SIG-M5 (cell line): Measurements from ENCODE around the gene REPS1.

Experiments used
- DNase-seq: peaks from one replicate; lab custom pipeline; 2025; lab: John Stamatoyannopoulos, UW

The REPS1 gene

DNA sequence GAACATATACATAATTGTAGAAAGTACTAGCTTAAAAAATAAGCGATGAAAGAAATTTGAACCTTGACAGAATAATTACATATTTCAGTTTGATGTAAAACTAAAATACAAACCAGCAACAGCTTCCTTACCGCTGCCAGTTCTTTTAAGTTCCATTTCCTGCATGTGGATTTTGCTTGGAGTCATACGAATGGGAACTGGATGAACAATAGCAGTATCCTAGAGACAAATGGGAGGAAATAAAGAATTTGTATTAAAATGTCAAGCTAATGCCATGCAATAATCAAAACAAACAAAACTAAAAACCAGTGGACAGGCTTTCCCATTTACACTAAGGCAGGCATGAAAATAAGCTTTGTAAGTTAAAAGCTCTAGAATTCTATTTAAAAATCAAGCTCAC, 67.1 kb downstream of the REPS1 start:
- no peak for DNase-seq

DNA sequence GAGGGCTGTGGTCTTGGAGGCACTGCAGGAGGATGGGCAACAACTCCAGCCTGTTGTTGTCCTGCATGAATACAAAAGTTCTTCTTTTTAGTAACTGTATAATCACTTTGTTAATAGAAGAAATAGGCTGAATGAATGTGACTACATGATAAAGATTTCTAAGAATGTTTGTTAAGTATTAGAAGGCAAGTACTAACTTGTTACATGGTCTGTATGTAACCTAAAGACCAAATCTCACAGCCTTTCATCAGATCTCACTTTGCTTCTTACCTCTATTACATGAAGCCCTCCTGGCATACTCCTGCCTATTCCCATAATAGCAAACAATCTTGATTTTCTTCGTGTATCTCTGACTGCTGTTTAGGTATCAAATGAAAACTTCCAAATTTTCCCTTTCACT, 73.4 kb downstream of the REPS1 start:
- no peak for DNase-seq

DNA sequence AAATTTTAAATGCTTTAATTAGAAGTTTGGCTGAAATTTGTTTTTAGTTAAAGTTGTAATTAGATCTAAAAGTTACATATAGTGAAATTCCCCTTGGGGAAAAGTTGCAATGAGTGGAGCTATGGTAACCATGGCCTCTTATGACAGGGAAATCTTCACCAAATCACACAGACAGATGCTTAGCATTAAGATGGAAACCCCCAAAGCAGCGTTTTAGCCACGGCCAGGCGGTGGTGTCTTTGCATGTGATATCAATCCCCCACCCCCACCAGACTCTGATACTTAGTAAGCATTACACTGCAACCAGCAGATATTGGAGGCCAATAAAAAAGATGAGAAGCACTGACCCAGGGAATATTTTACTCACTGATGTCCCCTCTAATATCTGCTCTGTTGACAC, 75.7 kb downstream of the REPS1 start:
- no peak for DNase-seq

DNA sequence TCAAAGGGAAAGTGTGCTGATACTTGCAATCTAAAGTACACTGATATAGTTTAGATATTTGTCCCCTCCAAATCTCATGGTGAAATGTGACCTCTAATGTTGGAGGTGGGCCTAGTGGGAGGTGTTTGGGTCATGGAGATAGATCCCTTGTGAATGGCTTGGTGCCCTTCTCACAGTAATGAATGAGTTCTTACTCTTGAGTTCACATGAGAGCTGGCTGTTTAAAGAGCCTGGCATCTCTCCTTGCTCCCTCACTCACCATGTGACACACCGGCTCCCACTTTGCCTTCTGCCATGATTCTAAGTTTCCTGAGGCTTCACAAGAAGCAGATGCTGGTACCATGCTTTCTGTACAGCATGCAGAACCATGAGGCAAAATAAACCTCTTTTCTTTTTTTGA, 78.1 kb downstream of the REPS1 start:
- no peak for DNase-seq

DNA sequence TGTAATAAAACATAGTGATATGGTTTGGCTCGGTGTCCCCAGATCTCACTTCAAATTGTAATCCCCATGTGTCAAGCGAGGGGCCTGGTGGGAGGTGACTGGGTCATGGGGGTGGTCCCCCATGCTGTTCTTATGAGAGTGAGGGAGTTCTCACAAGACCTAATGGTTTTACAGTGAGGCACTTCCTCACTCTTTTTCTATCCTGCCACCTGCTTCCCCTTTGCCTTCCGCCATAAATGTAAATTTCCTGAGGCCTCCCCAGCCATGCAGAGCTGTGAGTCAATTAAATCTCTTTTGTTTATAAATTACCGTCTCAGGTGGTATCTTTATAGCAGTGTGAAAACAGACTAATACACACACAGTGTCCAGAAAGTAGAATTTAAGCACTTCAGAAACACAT, 78.5 kb downstream of the REPS1 start:
- no peak for DNase-seq

DNA sequence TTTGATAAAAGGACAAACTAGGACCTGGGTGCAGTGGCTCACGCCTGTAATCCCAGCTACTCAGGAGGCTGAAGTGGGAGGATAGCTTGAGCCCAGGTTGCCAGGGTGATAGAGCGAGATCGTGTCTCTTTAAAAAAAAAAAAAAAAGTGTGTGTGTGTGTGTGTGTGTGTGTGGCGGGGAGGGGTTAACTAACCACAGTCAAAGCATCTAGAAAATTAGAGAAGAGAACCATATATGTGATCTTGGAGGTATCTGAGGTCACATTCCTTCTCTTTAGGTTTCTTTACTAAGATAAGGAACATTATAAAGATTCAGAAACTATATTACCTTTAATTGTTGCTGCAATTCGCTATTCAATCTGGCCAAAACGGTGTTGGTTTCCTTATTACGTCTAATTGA, 80.9 kb downstream of the REPS1 start:
- no peak for DNase-seq

- no peak for DNase-seq
Measured at GRCh38 chr6:138897031-138897430, 91.0 kb downstream of the REPS1 start.

DNA sequence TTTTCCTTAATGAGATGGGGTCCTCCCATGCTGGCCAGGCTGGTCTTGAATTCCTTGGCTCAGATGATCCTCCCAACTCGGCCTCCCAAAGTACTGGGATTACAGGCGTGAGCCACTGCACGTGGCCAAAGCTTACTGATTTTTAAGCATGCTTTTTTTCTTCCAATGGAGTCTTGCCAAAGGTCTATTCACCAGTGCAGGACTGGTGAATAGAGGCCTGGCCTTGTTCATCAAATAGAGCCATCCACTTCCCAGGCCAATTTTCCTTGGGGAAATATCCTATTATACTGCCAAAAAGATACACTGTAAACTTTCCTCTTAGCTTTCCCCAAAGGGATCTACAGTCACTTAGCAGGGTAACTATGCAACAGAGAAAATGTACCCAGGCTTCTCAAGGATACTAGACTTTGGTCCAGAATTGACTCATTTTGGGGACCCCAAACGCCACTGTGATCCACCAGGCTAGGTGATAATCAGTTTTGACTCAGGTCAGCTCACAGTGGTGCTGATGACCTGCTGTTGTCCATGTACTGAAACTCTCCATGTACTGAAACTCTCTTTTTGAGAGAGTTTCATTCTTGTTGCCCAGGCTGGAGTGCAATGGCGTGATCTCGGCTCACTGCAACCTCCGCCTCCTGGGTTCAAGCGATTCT, 91.8 kb downstream of the REPS1 start:
- no peak for DNase-seq

DNA sequence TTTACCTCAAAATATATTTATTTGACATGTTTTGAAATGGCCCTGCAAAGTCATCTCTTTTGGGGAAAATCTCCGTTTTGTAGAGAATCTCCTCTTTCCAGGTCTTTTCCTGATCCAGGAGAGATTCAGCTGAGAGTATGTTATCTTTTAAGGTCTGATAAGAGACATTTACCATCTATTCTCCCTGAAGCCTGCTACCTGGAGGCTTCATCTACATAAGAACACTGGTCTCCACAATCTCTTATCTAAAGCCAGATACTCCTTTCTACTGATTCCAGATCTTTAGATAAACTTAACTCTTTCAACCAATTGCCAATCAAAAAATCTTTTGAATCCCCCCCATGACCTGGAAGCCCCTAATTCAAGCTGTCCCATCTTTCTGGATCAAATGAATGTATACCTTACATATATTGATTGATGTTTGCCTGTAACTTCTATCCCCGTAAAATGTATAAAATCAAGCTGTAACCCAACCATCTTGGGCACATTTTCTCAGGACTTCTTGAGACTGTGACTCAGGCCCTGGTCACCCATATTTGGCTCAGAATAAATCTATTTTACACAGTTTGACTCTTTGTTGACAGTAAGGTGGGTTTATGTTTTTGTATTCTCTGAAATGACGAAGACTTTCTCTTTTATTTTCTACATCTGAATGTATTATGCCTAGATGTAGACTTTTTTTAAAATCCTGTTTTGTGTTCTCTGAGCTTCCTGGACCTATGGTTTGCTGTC, 96.6 kb downstream of the REPS1 start:
- DNase-seq = no peak

GRCh38 chr6:138885156-138885819, 102.8 kb downstream of the REPS1 start:
- no peak for DNase-seq

DNA sequence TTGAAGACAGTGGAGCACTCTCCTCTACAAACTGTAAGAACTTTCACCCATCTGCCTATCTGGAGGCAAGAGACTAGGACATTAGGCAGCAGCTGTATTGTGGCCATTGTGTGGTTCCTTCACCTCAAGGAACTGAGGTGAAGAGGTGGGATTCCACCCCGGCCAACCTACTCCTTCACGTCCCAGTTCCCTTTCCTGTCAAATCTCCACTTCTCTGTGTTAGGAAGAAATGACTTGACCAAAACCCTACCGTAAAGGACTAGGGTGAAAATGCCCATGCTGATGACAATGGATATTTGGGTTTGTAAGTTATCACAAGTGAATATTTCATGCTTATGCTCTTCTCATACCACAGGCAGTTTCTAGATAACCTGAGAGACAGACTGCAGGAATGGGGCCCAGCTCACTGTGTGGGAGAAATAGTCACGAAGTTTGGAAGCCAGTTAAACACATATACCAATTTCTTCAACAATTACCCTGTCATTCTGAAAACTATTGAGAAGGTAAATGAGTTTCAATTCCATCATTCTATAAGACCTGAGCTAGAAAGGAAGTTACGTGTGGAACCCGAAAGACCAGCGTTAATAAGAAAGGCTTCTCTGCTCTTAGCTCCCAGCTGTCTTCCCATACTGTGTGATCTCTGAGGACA, 105.6 kb downstream of the REPS1 start:
- no peak for DNase-seq

- no peak for DNase-seq
Measured at GRCh38 chr6:138873191-138873590, 114.9 kb downstream of the REPS1 start.

- no peak for DNase-seq
Measured at GRCh38 chr6:138869398-138869797, 118.7 kb downstream of the REPS1 start.

DNA sequence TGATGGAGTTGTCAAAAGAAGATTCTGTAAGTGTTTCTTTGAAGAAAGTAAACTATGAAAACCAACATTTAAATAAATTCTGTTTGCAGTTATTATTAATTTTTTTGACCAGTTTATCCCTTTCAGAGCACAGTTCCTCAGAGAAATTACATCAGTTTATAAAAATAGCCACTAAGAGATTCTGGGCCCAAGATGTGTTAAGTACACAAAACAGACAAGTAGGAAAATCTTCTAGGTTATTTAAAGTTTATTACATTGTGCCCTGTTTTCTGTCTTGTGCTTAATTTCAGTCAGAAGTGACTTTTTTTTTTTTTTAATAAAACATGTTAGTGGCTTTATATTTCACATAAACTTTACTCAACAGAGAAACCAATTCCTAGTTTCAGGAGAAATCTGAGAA, 119.9 kb downstream of the REPS1 start:
- no peak for DNase-seq

DNA sequence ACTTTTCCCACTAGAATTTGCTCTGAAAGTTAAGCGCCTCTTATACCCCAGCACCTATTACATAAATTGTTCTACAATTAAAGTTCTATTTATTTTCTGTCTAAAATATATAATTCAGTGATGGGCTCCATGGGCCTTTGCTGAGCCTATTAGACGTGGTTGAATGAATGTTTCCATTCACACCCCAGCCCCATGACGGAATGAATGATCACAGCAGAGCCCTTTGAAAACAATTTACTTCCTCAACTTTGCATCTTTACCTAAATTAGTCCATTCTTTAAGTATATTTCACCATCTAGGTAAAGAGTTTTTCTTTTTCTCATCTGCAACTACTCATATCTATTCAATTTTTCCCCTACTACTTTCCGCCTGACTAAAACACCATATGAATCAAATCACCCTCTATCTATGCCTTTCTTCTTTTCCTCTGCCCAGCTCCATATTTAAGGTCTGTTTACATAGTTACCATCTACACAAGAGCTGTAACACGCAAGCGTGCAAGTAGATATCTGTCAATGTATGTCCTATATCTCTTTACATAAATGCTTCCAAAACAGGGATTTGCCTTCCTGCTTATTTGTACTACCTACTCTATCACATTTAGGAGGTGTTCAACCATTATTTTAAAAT, 122.5 kb downstream of the REPS1 start:
- no peak for DNase-seq

DNA sequence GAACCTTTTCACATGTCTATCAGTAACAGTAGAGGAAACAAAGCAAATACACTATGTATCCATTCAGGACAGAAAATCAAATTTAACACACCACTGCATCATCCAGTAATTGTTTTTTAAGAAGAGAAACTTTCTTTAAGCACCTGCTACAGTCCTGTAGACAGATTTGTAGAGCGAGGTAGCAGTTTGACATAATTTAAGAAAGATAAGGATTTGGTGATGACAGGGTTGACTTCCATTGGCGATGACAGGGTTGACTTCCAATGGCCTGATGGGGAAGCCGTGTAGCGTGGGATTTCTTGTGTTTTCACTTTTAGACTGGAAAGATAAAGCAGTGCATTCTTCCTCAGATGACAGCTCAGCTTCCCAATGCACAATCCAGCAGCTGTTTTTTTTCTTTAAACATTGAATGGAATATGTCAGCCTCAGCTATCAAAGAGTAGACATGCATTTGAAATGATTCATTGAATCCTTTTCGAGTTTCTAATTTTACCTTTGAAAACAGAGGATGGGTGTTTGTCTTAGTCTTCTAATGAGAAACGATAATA, 123.6 kb downstream of the REPS1 start:
- no peak for DNase-seq

DNA sequence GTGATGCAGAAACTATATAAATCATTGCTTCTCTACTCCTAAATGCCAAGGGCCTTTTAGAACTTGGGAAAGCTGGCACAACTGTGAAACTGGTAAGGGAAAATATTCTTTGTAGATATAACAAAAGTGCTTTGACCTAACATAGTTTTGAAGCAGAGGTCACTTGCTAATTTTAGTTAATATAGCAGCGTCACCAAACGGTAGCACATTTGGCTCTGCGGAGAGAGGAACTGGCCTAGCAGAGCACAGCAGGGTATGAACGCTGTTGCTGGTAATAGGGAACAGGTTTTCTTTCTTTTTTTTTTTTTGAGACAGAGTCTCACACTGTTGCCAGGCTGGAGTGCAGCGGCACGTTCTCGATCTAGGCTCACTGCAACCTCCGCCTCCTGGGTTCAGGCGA, 124.7 kb downstream of the REPS1 start:
- no peak for DNase-seq

GRCh38 chr6:138862456-138862855, 125.6 kb downstream of the REPS1 start:
- DNase-seq = no peak

DNA sequence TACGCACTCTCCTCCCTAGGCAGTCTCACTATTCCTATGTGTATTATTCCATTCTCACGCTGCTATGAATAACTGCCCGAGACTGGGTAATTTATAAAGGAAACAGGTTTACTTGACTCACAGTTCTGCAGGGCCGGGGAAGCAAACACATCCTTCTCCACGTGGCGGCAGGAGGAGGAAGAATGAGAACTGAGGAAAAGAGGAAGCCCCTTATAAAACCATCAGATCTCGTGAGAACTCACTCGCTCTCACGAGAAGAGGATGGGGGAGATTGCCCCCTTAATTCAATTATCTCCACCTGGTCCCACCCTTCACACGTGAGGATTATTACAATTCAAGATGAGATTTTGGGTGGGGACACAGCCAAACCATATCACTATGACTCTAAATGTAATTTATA, 130.3 kb downstream of the REPS1 start:
- DNase-seq = no peak

GRCh38 chr6:138856654-138857053, 131.4 kb downstream of the REPS1 start:
- no peak for DNase-seq
